HepG2 (cell line): ENCODE results near the gene AXDND1.

Source experiments
- CHD2 ChIP-seq: IDR thresholded peaks from 2 replicates; pipeline ENCODE4 v1.6.1; 2011; ENCODE audit warnings: low read depth, low read length, improper control_type of control experiment
- JUND ChIP-seq: sonication (generic); formaldehyde crosslinking; IDR thresholded peaks from 2 replicates; pipeline ENCODE4 v1.8.0; 2022; ENCODE audit warnings: mild to moderate bottlenecking, missing genetic modification reagents

DNA sequence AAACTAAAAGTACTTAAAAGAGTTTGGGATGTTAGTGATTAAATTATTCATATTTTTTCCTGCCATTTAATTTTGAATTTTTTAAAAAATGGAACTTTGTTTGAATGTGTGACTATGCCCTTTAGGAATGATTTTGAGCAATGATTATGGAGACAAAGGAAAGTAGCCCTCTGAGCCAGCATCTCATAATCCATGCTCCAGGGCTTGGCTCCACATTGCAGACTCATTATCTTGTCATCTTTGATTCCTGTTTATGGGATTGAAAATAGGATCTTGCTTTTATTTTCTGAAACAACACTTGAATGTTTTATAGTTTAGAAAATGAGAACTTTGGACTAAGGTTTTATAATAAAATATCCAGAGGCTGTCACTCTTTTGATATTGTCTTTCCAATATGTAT is 14.5 kb downstream of the AXDND1 start:
- no peak for TF ChIP-seq CHD2
- no peak for TF ChIP-seq JUND
